ENCODE measurements around the gene LSM10. TPM values are rescaled to one million over a fixed set of nuclear protein-coding genes. Genes with fewer than 3 reads are reported as not detected.

The LSM10 gene
- total and polyA plus RNA-seq, 2 experiments from 2014 or later = 10.4 to 80.2 TPM

GRCh38 chr1:36386265-36387140, 11.2 kb downstream of the LSM10 start:
- H3K4me2 ChIP-seq (ENCODE audit: unreplicated experiment) = peak overlapping the region; percentile 100
- no peak for TF ChIP-seq EZH2phosphoT487 (IDR thresholded peaks at IDR 0.05; ENCODE audit: insufficient read depth, low read depth)
- TF ChIP-seq EZH2 (IDR thresholded peaks at IDR 0.05; ENCODE audit: insufficient read depth, poor library complexity, severe bottlenecking) = no peak
- no peaks in the 10 kb centered on the region for H3K36me3 ChIP-seq (ENCODE audit: low read depth)
- 0 to 1% methylated on average over 14 of the region's 14 CpGs for WGBS, 2 experiments (ENCODE audit: low coverage in 1 of 2, low lambda C conversion rate in 2 of 2, missing lambda C conversion rate in 2 of 2)
- peaks cover 41% of the 10 kb centered on the region for H3K79me2 ChIP-seq (ENCODE audit: insufficient read depth)
- H3K27me3 ChIP-seq (replicated peaks; ENCODE audit: insufficient read depth) = no peaks in the 10 kb centered on the region
- no peaks in the 10 kb centered on the region for H3K9me3 ChIP-seq (ENCODE audit: low read depth)
- H3K27ac ChIP-seq = peak overlapping the region; percentile 100
- H3K4me3 ChIP-seq = peak overlapping the region; percentile 90
- H4K20me1 ChIP-seq (ENCODE audit: insufficient read depth) = no peaks in the 10 kb centered on the region
- H3K9ac ChIP-seq = peak overlapping the region; percentile 99
- in situ Hi-C loops (cut with MboI) = no loop called here
- DNase-seq = peak; percentile 100
- peaks cover 44% of the 10 kb centered on the region for H3F3A ChIP-seq (ENCODE audit: insufficient read depth)
- H3K9me2 ChIP-seq (ENCODE audit: insufficient read depth) = no peaks in the 10 kb centered on the region
- peak overlapping the region; percentile 63 for H2AFZ ChIP-seq
- H3K4me1 ChIP-seq (ENCODE audit: insufficient read depth) = peaks cover 26% of the 10 kb centered on the region

GRCh38 chr1:36385410-36386264, 12.1 kb downstream of the LSM10 start, which contains the start of gene STK40:
Gene STK40, minus strand, starts transcription at chr1:36385924. Its CDS starts 24,592 bp downstream, at chr1:36361332.
- Histone ChIP-seq H3K9ac (peak within 1 kb of the TSS; percentile 99), H3K4me3 (peak within 1 kb of the TSS; percentile 90), H3F3A (ENCODE audit: insufficient read depth) (peaks cover 44% of the 10 kb centered on the region), H3K79me2 (ENCODE audit: insufficient read depth) (peaks cover 50% of the 10 kb centered on the region), H3K9me2 (ENCODE audit: insufficient read depth) (no peaks in the 10 kb centered on the region), H3K9me3 (ENCODE audit: low read depth) (no peaks in the 10 kb centered on the region), H3K27ac (peak within 1 kb of the TSS; percentile 100), H4K20me1 (ENCODE audit: insufficient read depth) (no peaks in the 10 kb centered on the region), H3K27me3 (replicated peaks; ENCODE audit: insufficient read depth) (no peaks in the 10 kb centered on the region), H3K4me1 (ENCODE audit: insufficient read depth) (peaks cover 26% of the 10 kb centered on the region), H3K36me3 (ENCODE audit: low read depth) (no peaks in the 10 kb centered on the region), H3K4me2 (ENCODE audit: unreplicated experiment) (peak within 1 kb of the TSS; percentile 100), H2AFZ (peak within 1 kb of the TSS; percentile 63)
- peak; percentile 99 for DNase-seq
- TF ChIP-seq EZH2 (IDR thresholded peaks at IDR 0.05; ENCODE audit: insufficient read depth, poor library complexity, severe bottlenecking) (no peak), EZH2phosphoT487 (IDR thresholded peaks at IDR 0.05; ENCODE audit: insufficient read depth, low read depth) (no peak)
- in situ Hi-C loops (cut with MboI) = no loop called here
- 1 to 3% methylated on average over 35 to 80 of the region's 82 CpGs for WGBS, 2 experiments (ENCODE audit: low coverage in 1 of 2, low lambda C conversion rate in 2 of 2, missing lambda C conversion rate in 2 of 2)

DNA sequence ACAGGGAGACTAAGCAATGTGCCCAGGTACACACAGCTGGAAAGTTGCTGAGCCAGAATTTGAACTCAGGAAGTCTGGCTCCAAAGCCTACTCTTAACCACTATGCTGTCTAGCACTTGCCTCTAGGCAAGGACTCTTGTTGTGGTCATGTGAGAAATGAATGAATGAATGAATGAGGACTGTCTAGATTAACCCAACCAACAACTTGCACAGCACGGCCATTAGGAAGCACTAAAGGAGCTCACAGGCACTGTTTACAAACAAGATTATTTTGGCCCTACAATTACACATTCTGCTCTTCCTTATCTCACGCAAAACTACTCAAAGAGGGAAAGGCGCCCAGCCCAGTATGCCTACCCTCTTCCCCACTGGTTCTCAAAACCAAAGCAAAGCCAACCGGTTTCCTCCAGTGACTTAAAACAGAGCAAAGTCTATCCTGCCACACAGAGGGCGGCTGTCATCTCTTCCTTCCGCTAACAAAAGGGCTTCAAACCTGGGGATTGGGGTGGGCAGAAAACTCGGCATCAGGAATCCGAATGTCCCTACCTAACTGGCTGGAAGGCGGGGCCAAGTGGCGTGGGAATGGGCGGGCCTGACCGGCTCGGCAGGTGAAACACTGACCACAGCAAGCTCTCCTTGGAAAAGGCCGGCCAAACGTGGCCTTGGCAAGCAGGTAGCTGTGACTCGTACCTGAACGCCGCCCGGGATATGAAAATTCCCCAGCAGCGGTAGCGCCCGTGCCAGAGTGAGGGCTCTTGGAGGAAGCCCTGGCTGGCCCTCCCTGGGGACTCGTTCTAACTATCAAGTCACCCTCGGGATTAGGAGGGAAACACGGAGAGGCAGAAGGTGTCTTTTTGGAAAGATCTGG, 12.9 kb downstream of the LSM10 start:
- H3K79me2 ChIP-seq (ENCODE audit: insufficient read depth) = peaks cover 59% of the 10 kb centered on the region
- peaks cover 26% of the 10 kb centered on the region for H3K4me1 ChIP-seq (ENCODE audit: insufficient read depth)
- H3K9me3 ChIP-seq (ENCODE audit: low read depth) = no peaks in the 10 kb centered on the region
- H2AFZ ChIP-seq = peak overlapping the region; percentile 59; the same call in 1 of the 2 replicates
- H3K9ac ChIP-seq = peak overlapping the region; percentile 99
- peak overlapping the region; percentile 100 for H3K27ac ChIP-seq
- no peaks in the 10 kb centered on the region for H3K27me3 ChIP-seq (replicated peaks; ENCODE audit: insufficient read depth)
- H3K4me3 ChIP-seq = peak overlapping the region; percentile 90
- WGBS, 2 experiments (ENCODE audit: low coverage in 1 of 2, low lambda C conversion rate in 2 of 2, missing lambda C conversion rate in 2 of 2) = 1 to 2% methylated on average over 25 of the region's 25 CpGs
- no peaks in the 10 kb centered on the region for H3K9me2 ChIP-seq (ENCODE audit: insufficient read depth)
- in situ Hi-C loops (cut with MboI) = no loop called here
- TF ChIP-seq EZH2phosphoT487 (IDR thresholded peaks at IDR 0.05; ENCODE audit: insufficient read depth, low read depth) = no peak
- peaks cover 41% of the 10 kb centered on the region for H3F3A ChIP-seq (ENCODE audit: insufficient read depth)
- 0 out of 2 replicates have a peak, but pooled peaks cover 3% of the 10 kb centered on the region for H4K20me1 ChIP-seq (ENCODE audit: insufficient read depth)
- no peaks in the 10 kb centered on the region for H3K36me3 ChIP-seq (ENCODE audit: low read depth)
- H3K4me2 ChIP-seq (ENCODE audit: unreplicated experiment) = peak overlapping the region; percentile 92
- DNase-seq = peak; percentile 67

Data from GM23248 (cell line).